Small intestine (tissue), 7 donors: Measurements from ENCODE around the gene NCOA7. TPM values are rescaled to one million over a fixed set of nuclear protein-coding genes. Genes with fewer than 3 reads are reported as not detected.

Experiments
- DNase-seq, 2 donors: peaks; one replicate each; pipeline versions ENCODE4 v3.0.0 to v3.0.0-alpha.2; 2013
- FAIRE-seq: peaks from 2 replicates; lab custom pipeline; 2012; peaks lifted over from hg19 to GRCh38; lab: Jason Lieb, UNC
- H3K27ac ChIP-seq, 3 donors: one replicate each; pipeline ENCODE4 v1.5.1; 2013; ENCODE audit warnings: low read length in 2 of 3, mild to moderate bottlenecking in 2 of 3, control low read depth in 1 of 3, inconsistent platforms in 1 of 3, low read depth in 1 of 3, moderate library complexity in 1 of 3
- H3K27me3 ChIP-seq, 3 donors: one replicate each; pipeline ENCODE4 v1.6.1; 2013; ENCODE audit warnings: low read length in 3 of 3, inconsistent platforms in 1 of 3; ENCODE audit not compliant: control insufficient read depth in 3 of 3, insufficient read depth in 3 of 3
- H3K36me3 ChIP-seq, 3 donors: one replicate each; pipeline ENCODE4 v1.6.1; 2013; ENCODE audit warnings: low read length in 3 of 3, inconsistent platforms in 1 of 3, low read depth in 1 of 3, mild to moderate bottlenecking in 1 of 3, moderate library complexity in 1 of 3; ENCODE audit not compliant: control insufficient read depth in 3 of 3, insufficient read depth in 2 of 3
- H3K4me1 ChIP-seq, 3 donors: one replicate each; pipeline ENCODE4 v1.6.1; 2013; ENCODE audit warnings: low read length in 2 of 3, inconsistent platforms in 1 of 3, low read depth in 1 of 3, mild to moderate bottlenecking in 1 of 3, moderate library complexity in 1 of 3; ENCODE audit not compliant: control insufficient read depth in 3 of 3, insufficient read depth in 2 of 3
- H3K4me3 ChIP-seq, 3 donors: one replicate each; pipeline ENCODE4 v1.5.1; 2013; ENCODE audit warnings: low read length in 3 of 3, control low read depth in 1 of 3, inconsistent platforms in 1 of 3, low read depth in 1 of 3, mild to moderate bottlenecking in 1 of 3, moderate library complexity in 1 of 3
- H3K9me3 ChIP-seq, 2 donors: one replicate each; pipeline ENCODE4 v1.6.1; 2013; ENCODE audit warnings: low read depth in 1 of 2, low read length in 1 of 2; ENCODE audit not compliant: control insufficient read depth in 2 of 2, insufficient read depth in 1 of 2
- WGBS, 3 donors: extraction: QIAGEN DNeasy Blood & Tissue Kit; methylation state at CpG; one replicate each; pipeline ENCODE4 v1.1.7; 2013; 5-methylcytosine and 5-hydroxymethylcytosine counted together
- polyA plus RNA-seq, 4 donors: library from polyadenylated mRNA; stranded (reverse) in 3 of 4; unstranded in 1 of 4; fragments of 200-250 nt in 3 of 4; fragments of 120-200 nt in 1 of 4; gene quantifications; one replicate each; pipeline versions ENCODE4 v1.2.1 to v1.2.3, GENCODE V29; 2013
- donor health status: healthy with polysubstance abuse.
- donor health status: control.
- donor health status: control.
- donor health status: Bipolar disorder and iron deficiency.
- donor health status: healthy.

Gene NCOA7
- polyA plus RNA-seq, 4 donors, result 10.7 to 51.0 (median 26.8) TPM

- H3K27me3 ChIP-seq, result no peaks in the 10 kb centered on the region
- DNase-seq (no peak), FAIRE-seq (no peak)
- H3K4me1 ChIP-seq, result peaks cover 8 to 14% (median 11%) of the 10 kb centered on the region in 3 donors
- H3K36me3 ChIP-seq, result peaks cover 0 to 11% (median 1%) of the 10 kb centered on the region in 3 donors
- 69 to 73% (median 71%) methylated on average over 2 of the region's 2 CpGs for WGBS, 3 donors
- H3K4me3 ChIP-seq, result no peak overlapping the region
- H3K9me3 ChIP-seq, result no peaks in the 10 kb centered on the region
- no peak overlapping the region for H3K27ac ChIP-seq
Observed at GRCh38 chr6:125827788-125828320, 37.1 kb downstream of the NCOA7 start.

- WGBS, 3 donors, result 93 to 98% (median 96%) methylated on average over 2 of the region's 2 CpGs
- FAIRE-seq (no peak), DNase-seq (no peak)
- Histone ChIP-seq H3K4me3 (no peak overlapping the region), H3K4me1 (peaks cover 8 to 11% (median 10%) of the 10 kb centered on the region in 3 donors), H3K27ac (no peak overlapping the region), H3K36me3 (peaks cover 0 to 11% (median 1%) of the 10 kb centered on the region in 3 donors), H3K27me3 (no peaks in the 10 kb centered on the region), H3K9me3 (no peaks in the 10 kb centered on the region)
Observed at GRCh38 chr6:125828476-125829039, 37.8 kb downstream of the NCOA7 start.

GRCh38 chr6:125829433-125829832, 38.7 kb downstream of the NCOA7 start:
- no peak overlapping the region for H3K27ac ChIP-seq
- peak in 1 of 2 donors; percentile 48 for DNase-seq
- H3K4me1 ChIP-seq, result peaks cover 8 to 11% (median 8%) of the 10 kb centered on the region in 3 donors
- no peaks in the 10 kb centered on the region for H3K9me3 ChIP-seq
- FAIRE-seq, result no peak
- peaks cover 0 to 11% (median 1%) of the 10 kb centered on the region in 3 donors for H3K36me3 ChIP-seq
- no peak overlapping the region for H3K4me3 ChIP-seq
- 57 to 75% (median 69%) methylated on average over 4 of the region's 4 CpGs for WGBS, 3 donors
- H3K27me3 ChIP-seq, result no peaks in the 10 kb centered on the region

GRCh38 chr6:125831659-125832058, 40.9 kb downstream of the NCOA7 start:
- 63 to 66% (median 64%) methylated on average over 5 of the region's 5 CpGs for WGBS, 3 donors
- Histone ChIP-seq H3K27ac (peak overlapping the region in 2 of 3 donors; percentile 11 to 55), H3K36me3 (peaks cover 0 to 3% (median 1%) of the 10 kb centered on the region in 3 donors), H3K27me3 (no peaks in the 10 kb centered on the region), H3K4me3 (no peak overlapping the region), H3K9me3 (no peaks in the 10 kb centered on the region), H3K4me1 (peaks cover 8 to 15% (median 13%) of the 10 kb centered on the region in 3 donors)
- FAIRE-seq, result no peak
- no peak for DNase-seq

- no peaks in the 10 kb centered on the region for H3K27me3 ChIP-seq
- H3K4me1 ChIP-seq, result peaks cover 8 to 15% (median 13%) of the 10 kb centered on the region in 3 donors
- peak overlapping the region in 2 of 3 donors; percentile 32 for H3K27ac ChIP-seq
- H3K4me3 ChIP-seq, result no peak overlapping the region
- no peaks in the 10 kb centered on the region for H3K9me3 ChIP-seq
- DNase-seq, result peak; percentile 46 to 53
- 81 to 86% (median 84%) methylated on average over 5 of the region's 5 CpGs for WGBS, 3 donors
- H3K36me3 ChIP-seq, result peaks cover 0 to 1% (median 0%) of the 10 kb centered on the region in 3 donors
- no peak for FAIRE-seq
Observed at GRCh38 chr6:125832391-125833117, 41.8 kb downstream of the NCOA7 start.

- Histone ChIP-seq H3K9me3 (no peaks in the 10 kb centered on the region), H3K36me3 (no peaks in the 10 kb centered on the region), H3K4me1 (peaks cover 8 to 15% (median 13%) of the 10 kb centered on the region in 3 donors), H3K4me3 (no peak overlapping the region), H3K27ac (peak overlapping the region in 2 of 3 donors; percentile 7 to 8), H3K27me3 (no peaks in the 10 kb centered on the region)
- FAIRE-seq, result no peak
- 76 to 89% (median 80%) methylated on average over 2 of the region's 2 CpGs for WGBS, 3 donors
- peak; percentile 35 to 42 for DNase-seq
Observed at GRCh38 chr6:125834348-125834747, 43.6 kb downstream of the NCOA7 start.

- no peak overlapping the region for H3K4me3 ChIP-seq
- H3K27me3 ChIP-seq, result no peaks in the 10 kb centered on the region
- no peaks in the 10 kb centered on the region for H3K36me3 ChIP-seq
- H3K9me3 ChIP-seq, result no peaks in the 10 kb centered on the region
- DNase-seq (no peak), FAIRE-seq (no peak)
- peak overlapping the region in 1 of 3 donors; percentile 33 for H3K27ac ChIP-seq
- H3K4me1 ChIP-seq, result peaks cover 8 to 15% (median 13%) of the 10 kb centered on the region in 3 donors
- 83 to 96% (median 95%) methylated on average over 2 of the region's 2 CpGs for WGBS, 3 donors
Observed at GRCh38 chr6:125835221-125835744, 44.5 kb downstream of the NCOA7 start.

- H3K36me3 ChIP-seq, result no peaks in the 10 kb centered on the region
- H3K9me3 ChIP-seq, result no peaks in the 10 kb centered on the region
- 76 to 84% (median 77%) methylated on average over 2 of the region's 2 CpGs for WGBS, 3 donors
- DNase-seq, result no peak
- H3K4me1 ChIP-seq, result peaks cover 8 to 15% (median 13%) of the 10 kb centered on the region in 3 donors
- no peaks in the 10 kb centered on the region for H3K27me3 ChIP-seq
- no peak overlapping the region for H3K4me3 ChIP-seq
- H3K27ac ChIP-seq, result no peak overlapping the region
- FAIRE-seq, result no peak
Observed at GRCh38 chr6:125836466-125836865, 45.7 kb downstream of the NCOA7 start.
